Osteoblast (primary cell): ENCODE results near the gene SEPTIN10. TPM values are rescaled to one million over a fixed set of nuclear protein-coding genes. Genes with fewer than 3 reads are reported as not detected.

Experiments used
- DNase-seq: peaks from one replicate; pipeline ENCODE4 v3.0.0; 2011; ENCODE audit warnings: low spot score, mixed read lengths; ENCODE audit not compliant: insufficient read length; ENCODE audit errors: missing footprints
- H2AFZ ChIP-seq: 2 replicates; pipeline ENCODE4 v1.6.0; 2011; ENCODE audit warnings: mild to moderate bottlenecking, low read length
- H3K27ac ChIP-seq: 2 replicates; pipeline ENCODE4 v1.5.1; 2011; ENCODE audit warnings: mild to moderate bottlenecking, low read depth, low read length, moderate library complexity
- H3K27me3 ChIP-seq: 2 replicates; pipeline ENCODE4 v1.6.0; 2012; ENCODE audit warnings: mild to moderate bottlenecking, control low read depth, inconsistent platforms, low read length, moderate library complexity; ENCODE audit not compliant: insufficient read depth
- H3K36me3 ChIP-seq: 2 replicates; pipeline ENCODE4 v1.5.1; 2011; ENCODE audit warnings: mild to moderate bottlenecking, low read length, control low read depth, moderate library complexity; ENCODE audit not compliant: insufficient read depth
- H3K4me1 ChIP-seq: 2 replicates; pipeline ENCODE4 v1.5.1; 2011; ENCODE audit warnings: mild to moderate bottlenecking, low read length, control low read depth, moderate library complexity; ENCODE audit not compliant: insufficient read depth
- H3K4me2 ChIP-seq: 2 replicates; pipeline ENCODE4 v1.6.0; 2011; ENCODE audit warnings: mild to moderate bottlenecking, low read length; ENCODE audit not compliant: insufficient read depth
- H3K4me3 ChIP-seq: fragments of 200-600 bp; sonication (generic); 3 replicates; pipeline ENCODE4 v1.5.1; 2012; ENCODE audit warnings: mild to moderate bottlenecking, low read length, inconsistent platforms; ENCODE audit not compliant: insufficient read depth
- H3K79me2 ChIP-seq: 2 replicates; pipeline ENCODE4 v1.6.0; 2012; ENCODE audit warnings: mild to moderate bottlenecking, low read length, control low read depth, inconsistent platforms; ENCODE audit not compliant: insufficient read depth
- H3K9me3 ChIP-seq: 2 replicates; pipeline ENCODE4 v1.5.1; 2011; ENCODE audit warnings: low read depth, low read length, control low read depth
- H4K20me1 ChIP-seq: 2 replicates; pipeline ENCODE4 v1.6.0; 2012; ENCODE audit warnings: mild to moderate bottlenecking, low read length, control low read depth; ENCODE audit not compliant: insufficient read depth
- CTCF ChIP-seq: IDR thresholded peaks from 2 replicates; pipeline ENCODE4 v1.5.1; 2011; ENCODE audit warnings: mild to moderate bottlenecking, low read depth, low read length, moderate library complexity; ENCODE audit errors: extremely low read depth
- total RNA-seq: library from RNA; depleted of rRNA; stranded (reverse); fragments of >200 nt; gene quantifications from 2 replicates; pipeline ENCODE4 v1.2.3, GENCODE V29; 2012

The SEPTIN10 gene
- total RNA-seq, 1 donor = 101 TPM

- Histone ChIP-seq H2AFZ (no peak overlapping the region), H3K4me2 (no peak overlapping the region), H3K4me1 (peaks cover 14% of the 10 kb centered on the region), H3K79me2 (no peaks in the 10 kb centered on the region), H3K9me3 (no peaks in the 10 kb centered on the region), H4K20me1 (no peaks in the 10 kb centered on the region), H3K27ac (no peak overlapping the region), H3K27me3 (no peaks in the 10 kb centered on the region), H3K4me3 (no peak overlapping the region), H3K36me3 (no peaks in the 10 kb centered on the region)
- DNase-seq = no peak
- TF ChIP-seq CTCF = no peak
Measured at GRCh38 chr2:109649736-109650695, 36.2 kb upstream of the SEPTIN10 start.

GRCh38 chr2:109648041-109648527 lies 34.3 kb upstream of the SEPTIN10 start:
- H3K4me1 ChIP-seq = peaks cover 22% of the 10 kb centered on the region
- no peak for TF ChIP-seq CTCF
- peak overlapping the region; percentile 66 for H2AFZ ChIP-seq
- H3K36me3 ChIP-seq = no peaks in the 10 kb centered on the region
- H3K4me2 ChIP-seq = peak overlapping the region; percentile 75
- peak overlapping the region; percentile 30 for H3K4me3 ChIP-seq
- no peaks in the 10 kb centered on the region for H3K9me3 ChIP-seq
- no peaks in the 10 kb centered on the region for H3K79me2 ChIP-seq
- H4K20me1 ChIP-seq = no peaks in the 10 kb centered on the region
- no peaks in the 10 kb centered on the region for H3K27me3 ChIP-seq
- DNase-seq = peak; percentile 78
- peak overlapping the region; percentile 73 for H3K27ac ChIP-seq

GRCh38 chr2:109647636-109648035 lies 33.9 kb upstream of the SEPTIN10 start:
- peaks cover 22% of the 10 kb centered on the region for H3K4me1 ChIP-seq
- no peaks in the 10 kb centered on the region for H3K36me3 ChIP-seq
- H3K9me3 ChIP-seq = no peaks in the 10 kb centered on the region
- H4K20me1 ChIP-seq = no peaks in the 10 kb centered on the region
- peak overlapping the region; percentile 73 for H3K27ac ChIP-seq
- peak overlapping the region; percentile 75 for H3K4me2 ChIP-seq
- peak overlapping the region; percentile 30 for H3K4me3 ChIP-seq
- TF ChIP-seq CTCF = no peak
- no peaks in the 10 kb centered on the region for H3K79me2 ChIP-seq
- peak overlapping the region; percentile 66 for H2AFZ ChIP-seq
- peak; percentile 88 for DNase-seq
- no peaks in the 10 kb centered on the region for H3K27me3 ChIP-seq

GRCh38 chr2:109646961-109647360 lies 33.2 kb upstream of the SEPTIN10 start:
- H3K4me2 ChIP-seq = no peak overlapping the region
- DNase-seq = no peak
- H3K79me2 ChIP-seq = no peaks in the 10 kb centered on the region
- H3K27me3 ChIP-seq = no peaks in the 10 kb centered on the region
- no peak for TF ChIP-seq CTCF
- no peak overlapping the region for H3K4me3 ChIP-seq
- no peaks in the 10 kb centered on the region for H3K36me3 ChIP-seq
- H2AFZ ChIP-seq = no peak overlapping the region
- no peaks in the 10 kb centered on the region for H3K9me3 ChIP-seq
- H3K4me1 ChIP-seq = peaks cover 22% of the 10 kb centered on the region
- peak overlapping the region; percentile 73 for H3K27ac ChIP-seq
- H4K20me1 ChIP-seq = no peaks in the 10 kb centered on the region
